Fibroblast of mammary gland (primary cell): Measurements from ENCODE around the gene DPH2.

ENCODE experiments used
- DNase-seq: peaks from one replicate; pipeline ENCODE4 v3.0.0-alpha.2; 2010; ENCODE audit warnings: low read depth
- H3K4me3 ChIP-seq: 2 replicates; pipeline ENCODE4 v1.5.1; 2011; ENCODE audit warnings: low read depth, mild to moderate bottlenecking, low read length, moderate library complexity; ENCODE audit not compliant: control insufficient read depth
- TF ChIP-seq, protein P1 (sequence below): conservative IDR thresholded peaks from 2 replicates; pipeline ENCODE4 v1.5.1; 2011; ENCODE audit warnings: low read depth, low read length, inconsistent platforms; ENCODE audit not compliant: control insufficient read depth, insufficient read depth

Gene DPH2

GRCh38 chr1:44016890-44017400, 47.1 kb downstream of the DPH2 start:
- TF ChIP-seq, protein P1, sequence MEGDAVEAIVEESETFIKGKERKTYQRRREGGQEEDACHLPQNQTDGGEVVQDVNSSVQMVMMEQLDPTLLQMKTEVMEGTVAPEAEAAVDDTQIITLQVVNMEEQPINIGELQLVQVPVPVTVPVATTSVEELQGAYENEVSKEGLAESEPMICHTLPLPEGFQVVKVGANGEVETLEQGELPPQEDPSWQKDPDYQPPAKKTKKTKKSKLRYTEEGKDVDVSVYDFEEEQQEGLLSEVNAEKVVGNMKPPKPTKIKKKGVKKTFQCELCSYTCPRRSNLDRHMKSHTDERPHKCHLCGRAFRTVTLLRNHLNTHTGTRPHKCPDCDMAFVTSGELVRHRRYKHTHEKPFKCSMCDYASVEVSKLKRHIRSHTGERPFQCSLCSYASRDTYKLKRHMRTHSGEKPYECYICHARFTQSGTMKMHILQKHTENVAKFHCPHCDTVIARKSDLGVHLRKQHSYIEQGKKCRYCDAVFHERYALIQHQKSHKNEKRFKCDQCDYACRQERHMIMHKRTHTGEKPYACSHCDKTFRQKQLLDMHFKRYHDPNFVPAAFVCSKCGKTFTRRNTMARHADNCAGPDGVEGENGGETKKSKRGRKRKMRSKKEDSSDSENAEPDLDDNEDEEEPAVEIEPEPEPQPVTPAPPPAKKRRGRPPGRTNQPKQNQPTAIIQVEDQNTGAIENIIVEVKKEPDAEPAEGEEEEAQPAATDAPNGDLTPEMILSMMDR: no peak
- H3K4me3 ChIP-seq: no peak overlapping the region
- DNase-seq: no peak

DNA sequence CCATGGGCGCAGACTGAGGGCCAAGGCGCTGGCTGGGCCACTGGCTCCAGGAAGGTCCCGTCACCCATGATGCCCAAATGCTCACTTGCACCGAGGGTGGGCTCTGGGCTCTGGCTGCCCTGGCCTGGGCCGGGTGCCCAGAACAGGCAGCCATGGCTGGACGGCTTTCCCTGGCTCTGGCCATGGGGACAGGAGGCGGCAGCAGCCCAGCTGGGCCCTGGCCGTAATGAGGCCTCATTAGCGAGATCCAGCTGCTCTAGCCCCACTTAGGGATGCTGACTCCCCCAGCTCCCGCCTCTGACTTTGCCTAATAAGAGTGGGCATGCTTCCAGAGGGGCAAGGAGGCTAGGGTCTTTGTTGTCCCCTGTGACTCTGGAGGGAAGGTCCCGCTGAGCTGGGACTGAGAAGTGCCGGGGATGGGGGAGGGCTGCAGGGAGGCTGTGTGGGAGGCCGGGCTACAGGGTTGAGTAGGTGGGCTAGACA, 49.7 kb downstream of the DPH2 start:
- TF ChIP-seq, protein P1: no peak
- no peak overlapping the region for H3K4me3 ChIP-seq

DNA sequence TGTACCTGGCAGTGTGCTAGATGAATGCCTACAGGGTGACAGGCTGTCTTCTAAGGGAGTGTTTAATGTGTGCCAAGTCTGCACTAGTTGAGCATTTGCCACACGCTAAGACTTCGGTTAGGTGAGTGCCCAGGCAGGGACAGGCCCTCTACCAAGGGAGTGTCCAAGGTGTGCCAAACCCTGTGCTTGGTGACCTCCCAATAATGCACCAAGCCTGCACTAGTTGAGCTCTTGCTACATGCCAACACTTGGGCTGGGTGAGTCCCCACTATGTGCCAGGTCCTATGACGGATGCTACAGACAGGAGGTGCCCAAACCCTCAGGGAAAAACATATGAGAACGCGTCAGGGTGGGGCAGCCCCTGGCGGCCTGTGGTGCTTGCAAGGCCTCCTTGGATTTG, 50.7 kb downstream of the DPH2 start:
- H3K4me3 ChIP-seq: no peak overlapping the region
- TF ChIP-seq, protein P1: no peak

More for the DNA sequence above, 49.7 kb downstream of the DPH2 start:
- DNase-seq: no peak

DNA sequence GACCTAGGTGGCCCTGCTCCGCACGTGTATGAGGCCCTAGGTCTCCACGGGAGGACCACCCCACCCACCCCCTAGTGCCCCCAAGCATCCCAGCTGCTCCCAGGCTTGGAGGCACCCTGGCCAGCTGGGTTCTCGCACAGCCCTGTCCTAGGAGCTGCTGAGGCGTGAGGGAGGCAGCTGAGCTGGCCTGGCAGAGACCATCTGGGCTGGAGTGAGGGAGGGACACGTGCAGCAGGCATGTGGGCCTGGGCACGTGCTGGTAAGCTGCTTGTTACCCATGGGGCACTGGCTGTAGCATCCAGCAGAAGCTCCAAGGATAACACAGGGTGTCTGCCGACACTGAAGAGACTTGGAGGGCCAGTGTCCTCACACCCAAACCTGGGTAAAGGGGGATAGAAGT, 51.3 kb downstream of the DPH2 start:
- no peak for DNase-seq
- TF ChIP-seq, protein P1: no peak
- H3K4me3 ChIP-seq: no peak overlapping the region

More for the DNA sequence above, 50.7 kb downstream of the DPH2 start:
- DNase-seq: no peak

DNA sequence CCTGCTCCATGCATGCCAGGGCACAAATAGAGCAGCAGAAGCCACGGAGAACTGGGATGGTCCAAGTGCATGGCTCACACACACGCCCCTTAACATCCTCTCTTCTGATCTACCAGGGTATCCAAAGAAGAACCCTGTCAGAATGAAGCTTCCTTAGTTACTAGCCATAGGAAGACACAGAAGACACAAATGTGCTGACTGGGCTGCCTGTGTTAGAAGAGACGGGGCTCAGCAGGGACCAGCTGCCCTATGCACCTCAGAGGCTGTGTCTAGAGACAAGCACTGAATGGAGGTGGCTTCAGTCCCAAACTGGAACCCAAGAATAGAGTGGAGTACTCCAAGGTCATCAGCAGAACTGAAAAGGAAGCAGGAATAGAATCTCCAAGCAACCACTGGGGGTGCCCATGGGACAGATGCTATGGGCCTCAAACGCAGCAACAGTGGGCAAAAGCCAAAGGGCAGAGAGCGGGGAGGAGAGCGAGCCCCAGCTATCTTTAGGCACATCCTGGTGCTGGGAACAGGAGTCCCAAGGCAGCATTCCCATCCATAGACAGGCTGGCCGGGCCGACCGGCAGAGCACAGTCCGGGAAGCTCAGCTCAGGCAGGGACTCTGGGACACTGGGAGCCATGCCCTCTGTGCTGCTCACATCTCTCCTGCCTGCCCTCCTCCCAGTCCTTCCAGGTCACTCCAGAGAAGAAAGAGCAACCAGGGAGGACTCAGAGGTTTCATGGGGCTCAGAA, 51.9 kb downstream of the DPH2 start:
- no peak for DNase-seq
- TF ChIP-seq, protein P1: no peak
- no peak overlapping the region for H3K4me3 ChIP-seq
